GM18526 (cell line): Measurements from ENCODE around the gene COPG2.

Experiments
- POLR2A ChIP-seq: IDR thresholded peaks from 3 replicates; pipeline ENCODE4 v1.6.1; 2011; ENCODE audit not compliant: insufficient read length; ENCODE audit errors: extremely low read depth

COPG2 gene

GRCh38 chr7:130505753-130506152 is 162.8 kb downstream of the COPG2 start:
- TF ChIP-seq POLR2A = no peak

DNA sequence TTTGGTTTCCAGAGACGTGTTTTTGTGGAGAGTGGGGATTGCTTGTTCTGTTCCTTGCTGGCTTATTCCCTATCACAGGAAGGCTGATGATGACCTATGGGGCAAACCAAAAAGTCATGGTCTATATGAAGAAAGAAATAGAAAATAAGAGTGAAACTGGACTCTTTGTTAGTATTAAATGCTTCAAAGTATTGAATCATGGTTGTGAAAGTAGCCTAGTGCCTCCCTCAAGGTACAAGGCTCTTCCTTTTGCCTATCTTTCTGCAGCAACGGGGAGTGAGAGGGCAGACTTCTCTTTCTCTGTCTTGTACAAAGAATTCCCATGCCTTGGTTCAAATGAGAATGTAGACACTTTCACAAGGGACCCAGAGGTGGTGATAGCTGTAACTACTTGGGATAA is 167.6 kb downstream of the COPG2 start:
- TF ChIP-seq POLR2A = no peak

DNA sequence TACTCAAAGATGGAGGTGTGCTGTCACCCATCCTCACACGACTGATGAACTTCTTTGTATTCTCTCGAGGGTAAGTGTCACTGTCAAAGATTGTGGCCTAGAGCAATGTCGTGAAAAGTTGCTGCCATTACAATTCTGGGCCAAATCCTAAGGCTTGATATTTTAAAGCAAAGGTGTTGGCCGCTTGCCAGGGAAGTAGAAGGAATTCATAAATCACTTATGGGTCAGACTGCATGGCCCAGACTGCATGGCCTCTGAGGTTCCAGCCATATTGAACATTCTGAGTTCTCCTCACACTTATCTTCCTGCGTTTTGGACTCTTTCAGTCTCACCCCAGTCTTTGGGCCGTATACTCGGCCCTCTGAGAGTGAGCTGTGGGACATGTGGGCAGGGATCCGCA is 168.1 kb downstream of the COPG2 start:
- TF ChIP-seq POLR2A = no peak

DNA sequence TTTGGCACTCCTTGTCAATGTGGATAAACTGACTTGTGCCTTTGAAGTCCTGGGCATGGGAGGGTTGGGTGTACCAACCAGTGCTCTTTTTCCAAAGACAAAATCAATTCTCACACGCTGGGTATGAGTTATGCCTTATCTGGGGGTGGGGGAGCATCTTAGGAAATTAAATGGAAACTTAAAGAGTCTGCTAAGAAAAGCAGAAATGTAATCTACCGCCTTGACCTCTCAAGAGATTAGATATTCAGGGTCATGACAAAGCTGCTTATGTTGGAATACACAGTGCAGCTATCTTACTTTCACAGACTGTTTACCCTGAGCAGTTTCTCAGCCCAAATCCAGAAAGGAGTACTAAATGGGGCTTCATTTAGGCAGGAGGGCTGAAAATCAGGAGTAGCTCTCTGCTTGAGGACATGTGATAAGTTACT is 174.1 kb downstream of the COPG2 start:
- no peak for TF ChIP-seq POLR2A

DNA sequence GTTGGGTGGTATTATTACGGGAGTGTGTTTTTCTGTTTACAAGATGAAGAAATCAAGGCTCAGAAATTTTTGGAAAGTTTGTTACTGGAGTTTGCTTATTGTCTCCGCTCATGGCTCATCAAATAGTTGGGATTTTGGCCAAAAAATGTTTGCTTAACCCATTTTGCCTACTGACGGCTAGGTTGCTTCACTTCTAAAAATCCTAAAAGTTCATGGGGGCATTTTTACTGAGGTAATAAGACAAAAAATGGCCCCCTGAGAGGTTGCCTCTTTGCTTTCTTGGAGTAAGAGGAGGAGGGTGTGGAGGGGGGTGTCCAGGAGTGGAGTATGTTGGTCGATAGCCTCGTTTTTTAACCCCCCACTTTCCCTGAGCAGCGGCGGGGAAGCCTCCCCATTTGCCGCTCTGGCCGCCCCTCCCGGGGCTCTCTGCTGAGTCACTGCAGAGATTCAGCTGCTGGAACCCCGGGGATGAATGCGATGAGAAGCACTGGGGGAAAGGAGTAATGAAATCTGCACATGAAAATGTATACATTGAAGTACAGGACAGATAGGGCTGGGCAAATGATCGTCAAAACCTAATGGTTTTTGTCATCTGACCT is 175.2 kb downstream of the COPG2 start:
- no peak for TF ChIP-seq POLR2A

DNA sequence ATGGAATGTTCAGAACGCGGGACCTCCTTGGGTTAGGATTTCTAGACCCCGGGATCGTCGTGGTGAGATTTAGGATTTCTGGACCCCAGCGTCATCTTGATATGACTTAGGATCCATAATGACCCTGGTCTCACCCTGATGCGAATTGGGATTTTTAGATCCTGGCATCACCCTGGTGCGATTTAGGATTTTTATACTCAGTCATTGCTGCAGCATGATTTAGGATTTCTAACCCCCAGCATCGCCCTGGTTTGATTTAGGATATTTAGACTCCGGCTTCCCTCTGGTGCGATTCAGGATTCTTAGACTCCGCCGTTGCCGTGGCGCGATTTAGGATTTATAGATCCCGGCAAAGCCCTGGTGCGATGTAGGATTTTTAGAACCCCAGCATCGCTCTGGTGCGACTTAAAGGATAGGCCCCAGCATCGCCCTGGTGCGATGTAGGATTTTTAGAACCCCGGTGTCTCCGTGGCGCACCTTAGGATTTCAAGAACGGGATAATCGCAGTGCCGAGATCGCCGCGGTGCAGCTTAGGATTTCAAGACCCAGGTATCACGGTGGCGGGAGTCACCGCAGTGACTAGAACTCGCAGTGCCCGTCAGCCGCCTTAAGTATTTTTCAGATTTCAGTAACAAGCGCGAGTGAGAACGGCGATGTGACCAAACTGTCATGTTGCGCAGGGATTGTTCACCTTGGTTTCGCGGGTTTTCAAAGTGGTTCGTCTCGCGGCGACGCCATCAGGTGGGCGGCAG is 175.8 kb downstream of the COPG2 start:
- TF ChIP-seq POLR2A = no peak

DNA sequence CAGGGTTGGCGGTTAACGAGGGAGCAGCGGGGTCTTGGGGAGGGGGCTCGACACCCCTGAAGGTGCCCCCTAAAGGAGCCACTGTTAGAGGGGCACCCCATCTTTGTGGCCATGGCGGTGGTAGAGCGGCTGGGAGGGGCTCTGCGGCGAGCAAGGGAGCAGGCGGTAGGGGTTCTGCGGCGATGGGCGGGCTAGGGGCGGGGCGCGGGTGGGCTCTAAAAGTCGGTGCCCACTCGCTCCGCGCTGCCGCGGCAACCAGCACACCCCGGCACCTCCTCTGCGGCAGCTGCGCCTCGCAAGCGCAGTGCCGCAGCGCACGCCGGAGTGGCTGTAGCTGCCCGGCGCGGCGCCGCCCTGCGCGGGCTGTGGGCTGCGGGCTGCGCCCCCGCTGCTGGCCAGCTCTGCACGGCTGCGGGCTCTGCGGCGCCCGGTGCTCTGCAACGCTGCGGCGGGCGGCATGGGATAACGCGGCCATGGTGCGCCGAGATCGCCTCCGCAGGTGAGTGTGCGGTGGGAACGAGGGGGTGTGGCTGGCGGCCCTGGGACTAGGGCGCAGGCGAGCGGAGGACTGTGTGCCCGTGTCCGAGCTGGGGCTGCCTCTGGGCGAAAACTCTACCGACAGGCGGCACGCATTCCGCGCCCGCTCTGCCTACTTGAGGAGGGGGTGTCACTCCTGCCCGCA is 176.6 kb downstream of the COPG2 start, which contains the start of gene MEST:
Gene MEST, plus strand, starts transcription at position 245 of the 682 bp plus-strand sequence. Its CDS starts 229 bp downstream, at position 474.
- TF ChIP-seq POLR2A = no peak

DNA sequence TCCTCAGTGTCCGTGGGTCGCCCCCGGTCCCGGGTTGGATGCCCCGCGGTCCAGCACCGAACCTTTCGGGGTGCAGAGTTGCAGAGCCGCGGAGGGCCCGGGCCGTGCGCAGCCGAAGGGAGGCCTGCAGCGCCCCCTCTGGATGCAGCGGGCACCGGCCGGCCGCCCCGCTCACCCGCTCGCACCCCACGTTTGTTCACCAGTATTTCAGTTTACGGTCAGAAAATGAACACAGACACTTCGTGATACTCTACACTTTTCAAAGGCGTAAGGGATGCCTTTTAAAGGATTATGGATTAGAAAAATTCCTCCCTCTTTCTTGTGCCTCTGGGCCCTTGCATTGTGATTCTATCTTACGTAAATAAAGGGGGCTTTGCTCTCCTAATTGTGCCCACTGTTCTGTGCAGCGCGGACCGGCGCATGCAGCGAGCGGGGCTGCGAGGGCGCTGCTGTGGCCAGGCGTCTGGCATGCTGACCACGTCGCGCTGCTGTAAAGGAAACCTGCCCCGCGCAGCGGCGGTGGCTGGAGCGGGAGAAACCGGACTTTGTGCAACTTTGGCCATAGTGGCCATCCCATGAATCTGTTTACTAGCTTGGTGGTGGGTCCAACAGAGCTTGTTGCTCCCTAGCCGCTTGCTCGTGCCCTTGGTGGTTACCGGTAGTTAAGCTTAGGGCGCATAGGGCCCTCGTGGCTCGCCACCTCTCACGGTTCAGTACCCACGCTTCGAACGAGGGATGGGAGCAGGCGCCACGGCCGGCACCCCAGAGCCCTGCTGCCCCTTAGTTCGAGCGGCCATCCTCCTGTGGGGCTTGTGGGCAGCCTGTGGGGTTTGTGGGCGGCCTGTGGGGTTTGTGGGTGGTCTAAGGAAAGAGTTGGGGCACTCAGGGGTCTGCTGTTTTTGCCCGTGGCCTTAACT is 177.4 kb downstream of the COPG2 start:
- no peak for TF ChIP-seq POLR2A

- no peak for TF ChIP-seq POLR2A
Measured at GRCh38 chr7:130490311-130490791, 178.2 kb downstream of the COPG2 start.

- no peak for TF ChIP-seq POLR2A
Measured at GRCh38 chr7:130489140-130489983, 179.2 kb downstream of the COPG2 start.

GRCh38 chr7:130488392-130489139 is 180.0 kb downstream of the COPG2 start:
- no peak for TF ChIP-seq POLR2A

- no peak for TF ChIP-seq POLR2A
Measured at GRCh38 chr7:130486954-130487436, 181.6 kb downstream of the COPG2 start.
